GM19395 (cell line): Measurements from ENCODE around the gene NUP210.
"Not testable (repeated sequence)": the region's sequence is repeated elsewhere in the genome, so short reads cannot be mapped to it uniquely, and the experiment has no call there.

Experiments used
- ATAC-seq: cut with Tn5 transposase; IDR thresholded peaks from one replicate; pipeline ENCODE4 v1.9.1; 2021; ENCODE audit warnings: mild to moderate bottlenecking, moderate library complexity; ENCODE audit not compliant: unreplicated experiment

Gene NUP210

GRCh38 chr3:13377741-13378140, 42.4 kb downstream of the NUP210 start:
- not testable (repeated sequence) for ATAC-seq

- no peak for ATAC-seq
Measured at GRCh38 chr3:13377021-13377420, 43.1 kb downstream of the NUP210 start.

- ATAC-seq, result no peak
Measured at GRCh38 chr3:13376091-13376490, 44.0 kb downstream of the NUP210 start.

- no peak for ATAC-seq
Measured at GRCh38 chr3:13375464-13375863, 44.7 kb downstream of the NUP210 start.

GRCh38 chr3:13373975-13374586, 46.0 kb downstream of the NUP210 start:
- ATAC-seq, result no peak

- no peak for ATAC-seq
Measured at GRCh38 chr3:13372656-13373055, 47.5 kb downstream of the NUP210 start.

GRCh38 chr3:13372126-13372525, 48.0 kb downstream of the NUP210 start:
- no peak for ATAC-seq

- no peak for ATAC-seq
Measured at GRCh38 chr3:13371100-13372075, 48.7 kb downstream of the NUP210 start.

- no peak for ATAC-seq
Measured at GRCh38 chr3:13370609-13371008, 49.5 kb downstream of the NUP210 start.

- ATAC-seq, result no peak
Measured at GRCh38 chr3:13370055-13370454, 50.1 kb downstream of the NUP210 start.

- ATAC-seq, result no peak
Measured at GRCh38 chr3:13368834-13369233, 51.3 kb downstream of the NUP210 start.

- ATAC-seq, result no peak
Measured at GRCh38 chr3:13367728-13368127, 52.4 kb downstream of the NUP210 start.

- ATAC-seq, result no peak
Measured at GRCh38 chr3:13365390-13366379, 54.4 kb downstream of the NUP210 start.

- no peak for ATAC-seq
Measured at GRCh38 chr3:13364602-13365271, 55.4 kb downstream of the NUP210 start.

- no peak for ATAC-seq
Measured at GRCh38 chr3:13362551-13362950, 57.6 kb downstream of the NUP210 start.

- ATAC-seq, result no peak
Measured at GRCh38 chr3:13359916-13360315, 60.2 kb downstream of the NUP210 start.

- no peak for ATAC-seq
Measured at GRCh38 chr3:13358643-13359042, 61.5 kb downstream of the NUP210 start.

GRCh38 chr3:13358051-13358450, 62.1 kb downstream of the NUP210 start:
- no peak for ATAC-seq

GRCh38 chr3:13357074-13357473, 63.0 kb downstream of the NUP210 start:
- no peak for ATAC-seq

- no peak for ATAC-seq
Measured at GRCh38 chr3:13353936-13354542, 66.1 kb downstream of the NUP210 start.
